H9 (cell line): ENCODE data around the gene ZCCHC4. TPM values are rescaled to one million over a fixed set of nuclear protein-coding genes. Genes with fewer than 3 reads are reported as not detected.

Source experiments
- DNase-seq: peaks from one replicate; pipeline ENCODE4 v3.0.0-alpha.2; 2017
- H2AFZ ChIP-seq: one replicate; pipeline ENCODE4 v1.6.1; 2013; ENCODE audit warnings: mild to moderate bottlenecking, low read length, control low read depth, moderate library complexity
- H2AK5ac ChIP-seq: 2 replicates; pipeline ENCODE4 v1.6.1; 2013; ENCODE audit warnings: low read length, control low read depth, mixed read lengths; ENCODE audit not compliant: insufficient read length
- H2BK120ac ChIP-seq: one replicate; pipeline ENCODE4 v1.6.1; 2013; ENCODE audit warnings: low read depth, mild to moderate bottlenecking, low read length, control low read depth, inconsistent platforms; ENCODE audit not compliant: poor library complexity, severe bottlenecking
- H2BK12ac ChIP-seq: 2 replicates; pipeline ENCODE4 v1.6.1; 2013; ENCODE audit warnings: low read length, control low read depth, mixed read lengths, low read depth; ENCODE audit not compliant: insufficient read length
- H2BK15ac ChIP-seq: 2 replicates; pipeline ENCODE4 v1.6.1; 2013; ENCODE audit warnings: low read depth, low read length, control low read depth
- H2BK20ac ChIP-seq: one replicate; pipeline ENCODE4 v1.6.1; 2013; ENCODE audit warnings: low read depth, mild to moderate bottlenecking, low read length, control low read depth, inconsistent platforms; ENCODE audit not compliant: poor library complexity, severe bottlenecking
- H2BK5ac ChIP-seq: 2 replicates; pipeline ENCODE4 v1.6.1; 2013; ENCODE audit warnings: low read length, control low read depth, mixed read lengths; ENCODE audit not compliant: insufficient read length
- H3K14ac ChIP-seq: 2 replicates; pipeline ENCODE4 v1.6.1; 2013; ENCODE audit warnings: low read length, control low read depth; ENCODE audit not compliant: insufficient read depth
- H3K18ac ChIP-seq: 2 replicates; pipeline ENCODE4 v1.6.1; 2013; ENCODE audit warnings: low read depth, mild to moderate bottlenecking, mixed read lengths, low read length, control low read depth; ENCODE audit not compliant: insufficient read length
- H3K23ac ChIP-seq: 2 replicates; pipeline ENCODE4 v1.6.1; 2013; ENCODE audit warnings: low read length, control low read depth, mixed read lengths, low read depth; ENCODE audit not compliant: insufficient read length
- H3K23me2 ChIP-seq: 2 replicates; pipeline ENCODE4 v1.6.1; 2013; ENCODE audit warnings: low read depth, mild to moderate bottlenecking, mixed read lengths, low read length, control low read depth; ENCODE audit not compliant: insufficient read length, poor library complexity, severe bottlenecking
- H3K27ac ChIP-seq: 2 replicates; pipeline ENCODE4 v1.5.1; 2013; ENCODE audit warnings: low read length, control low read depth, mixed read lengths, low read depth; ENCODE audit not compliant: insufficient read length
- H3K27me3 ChIP-seq: 2 replicates; pipeline ENCODE4 v1.6.1; 2013; ENCODE audit warnings: low read length, control low read depth, inconsistent platforms; ENCODE audit not compliant: insufficient read depth
- H3K4ac ChIP-seq: 2 replicates; pipeline ENCODE4 v1.6.1; 2013; ENCODE audit warnings: low read depth, mild to moderate bottlenecking, control low read depth, inconsistent platforms, low read length, moderate library complexity
- H3K4me1 ChIP-seq: 2 replicates; pipeline ENCODE4 v1.6.1; 2013; ENCODE audit warnings: low read length, control low read depth, inconsistent platforms; ENCODE audit not compliant: insufficient read depth
- H3K4me2 ChIP-seq: 2 replicates; pipeline ENCODE4 v1.6.1; 2013; ENCODE audit warnings: low read length, control low read depth, mixed read lengths; ENCODE audit not compliant: insufficient read length, insufficient read depth
- H3K56ac ChIP-seq: 2 replicates; pipeline ENCODE4 v1.6.1; 2013; ENCODE audit warnings: low read depth, mild to moderate bottlenecking, mixed read lengths, low read length, control low read depth; ENCODE audit not compliant: insufficient read length
- H3K79me1 ChIP-seq: 2 replicates; pipeline ENCODE4 v1.6.1; 2013; ENCODE audit warnings: low read depth, mild to moderate bottlenecking, moderate library complexity, low read length, control low read depth, inconsistent platforms; ENCODE audit not compliant: insufficient read depth, poor library complexity, severe bottlenecking
- H3K79me2 ChIP-seq: 2 replicates; pipeline ENCODE4 v1.6.1; 2013; ENCODE audit warnings: low read length, control low read depth, inconsistent platforms; ENCODE audit not compliant: insufficient read depth
- H3K9ac ChIP-seq: 2 replicates; pipeline ENCODE4 v1.6.1; 2013; ENCODE audit warnings: low read length, control low read depth, mixed read lengths; ENCODE audit not compliant: insufficient read length; ENCODE audit errors: extremely low read depth
- H3K9me3 ChIP-seq: one replicate; pipeline ENCODE4 v1.6.1; 2013; ENCODE audit warnings: low read depth, low read length, inconsistent platforms; ENCODE audit not compliant: control insufficient read depth
- H3T11ph ChIP-seq: one replicate; pipeline ENCODE4 v1.6.1; 2013; ENCODE audit warnings: mild to moderate bottlenecking, low read length, control low read depth, inconsistent platforms
- H4K20me1 ChIP-seq: one replicate; pipeline ENCODE4 v1.6.1; 2013; ENCODE audit not compliant: control insufficient read depth, insufficient read length, insufficient read depth
- H4K5ac ChIP-seq: 2 replicates; pipeline ENCODE4 v1.6.1; 2013; ENCODE audit warnings: low read depth, mild to moderate bottlenecking, mixed read lengths, low read length, control low read depth; ENCODE audit not compliant: insufficient read length
- H4K8ac ChIP-seq: replicated peaks from 2 replicates; pipeline ENCODE4 v1.6.1; 2013; ENCODE audit warnings: low read length, control low read depth, mixed read lengths, low read depth; ENCODE audit not compliant: insufficient read length
- H4K91ac ChIP-seq: 2 replicates; pipeline ENCODE4 v1.6.1; 2013; ENCODE audit warnings: low read depth, mild to moderate bottlenecking, moderate library complexity, mixed read lengths, low read length, control low read depth; ENCODE audit not compliant: insufficient read length
- H3K27ac Mint-ChIP-seq, 3 experiments: 2 replicates in 2 of 3; 3 replicates in 1 of 3; pipeline ENCODE4 v1.8.0; 2020 to 2021; ENCODE audit warnings: mixed read lengths in 3 of 3, mild to moderate bottlenecking in 1 of 3, moderate library complexity in 1 of 3
- H3K27me3 Mint-ChIP-seq: 2 replicates; pipeline ENCODE4 v1.8.0; 2021; ENCODE audit warnings: low read depth, mild to moderate bottlenecking, moderate library complexity, mixed read lengths
- H3K36me3 Mint-ChIP-seq, 3 experiments: 2 replicates in 2 of 3; 3 replicates in 1 of 3; pipeline ENCODE4 v1.8.0; 2020 to 2021; ENCODE audit warnings: low read depth in 3 of 3, mixed read lengths in 3 of 3; ENCODE audit not compliant: insufficient read depth in 1 of 3
- H3K4me1 Mint-ChIP-seq, 2 experiments: 2 replicates each; pipeline ENCODE4 v1.8.0; 2020; ENCODE audit warnings: mixed read lengths in 2 of 2
- H3K4me3 Mint-ChIP-seq, 2 experiments: 2 replicates in 1 of 2; 3 replicates in 1 of 2; pipeline ENCODE4 v1.8.0; 2020 to 2021; ENCODE audit warnings: mild to moderate bottlenecking in 2 of 2, mixed read lengths in 2 of 2, moderate library complexity in 1 of 2
- H3K9me3 Mint-ChIP-seq, 2 experiments: 2 replicates in 1 of 2; 3 replicates in 1 of 2; pipeline ENCODE4 v1.8.0; 2020; ENCODE audit warnings: mild to moderate bottlenecking in 2 of 2, mixed read lengths in 2 of 2, moderate library complexity in 1 of 2
- CTCF ChIP-seq: fragments of 200-600 bp; sonication (generic); conservative IDR thresholded peaks from 3 replicates; pipeline ENCODE4 v1.8.0; 2021; ENCODE audit warnings: antibody characterized with exemption, mild to moderate bottlenecking
- WGBS: extraction: QIAGEN DNeasy Blood & Tissue Kit; methylation state at CpG from one replicate; pipeline ENCODE4 v1.1.7; 2013; ENCODE audit warnings: missing lambda C conversion rate, low lambda C conversion rate, mixed read lengths; ENCODE audit not compliant: insufficient read length; ENCODE audit errors: extremely low coverage; 5-methylcytosine and 5-hydroxymethylcytosine counted together
- total RNA-seq: library from RNA; stranded (reverse); gene quantifications from 2 replicates; pipeline ENCODE4 v1.2.1, GENCODE V29; 2021

The ZCCHC4 gene
- total RNA-seq, 1 experiment from 2014 or later: 6.8 TPM

- H3K4me2 ChIP-seq: no peak overlapping the region
- no peak for DNase-seq
These were observed 22.0 kb upstream of the ZCCHC4 start for GRCh38 chr4:25290490-25291067.

More at GRCh38 chr4:25290490-25291067, 22.0 kb upstream of the ZCCHC4 start:
- Mint-ChIP-seq H3K9me3 (peaks cover 7 to 9% of the 10 kb centered on the region in 2 experiments; a peak in 3 of 5 replicates), H3K4me3 (no peak overlapping the region), H3K27ac (no peak overlapping the region), H3K4me1 (0 out of 4 replicates have a peak, but pooled peaks cover 0 to 5% of the 10 kb centered on the region in 2 experiments), H3K36me3 (peaks cover 0 to 6% (median 3%) of the 10 kb centered on the region in 3 experiments; a peak in 4 of 7 replicates), H3K27me3 (peaks cover 8% of the 10 kb centered on the region)
- no peak overlapping the region for H2BK12ac ChIP-seq
- H3K56ac ChIP-seq: no peak overlapping the region
- H3K4me1 ChIP-seq: no peaks in the 10 kb centered on the region
- no peaks in the 10 kb centered on the region for H3K79me1 ChIP-seq
- H3K27me3 ChIP-seq: no peaks in the 10 kb centered on the region
- no CpG with 5 or more reads among the region's 11 CpGs for WGBS
- no peak overlapping the region for H2AK5ac ChIP-seq
- H3K9ac ChIP-seq: no peak overlapping the region
- H3K23me2 ChIP-seq: no peaks in the 10 kb centered on the region
- no peak overlapping the region for H4K8ac ChIP-seq
- H3K4ac ChIP-seq: no peak overlapping the region
- no peak overlapping the region for H2BK5ac ChIP-seq
- H2BK20ac ChIP-seq: no peak overlapping the region
- H3K23ac ChIP-seq: no peak overlapping the region
- H4K91ac ChIP-seq: no peak overlapping the region
- no peak overlapping the region for H2AFZ ChIP-seq
- H3K14ac ChIP-seq: no peak overlapping the region
- no peak overlapping the region for H2BK15ac ChIP-seq
- no peak overlapping the region for H2BK120ac ChIP-seq
- no peak overlapping the region for H3T11ph ChIP-seq
- no peak overlapping the region for H3K18ac ChIP-seq
- no peaks in the 10 kb centered on the region for H4K20me1 ChIP-seq
- H3K27ac ChIP-seq: no peak overlapping the region
- no peaks in the 10 kb centered on the region for H3K9me3 ChIP-seq
- no peak for TF ChIP-seq CTCF
- H3K79me2 ChIP-seq: no peaks in the 10 kb centered on the region
- no peak overlapping the region for H4K5ac ChIP-seq
